H9 (cell line): ENCODE data around the gene UST. TPM values are rescaled to one million over a fixed set of nuclear protein-coding genes. Genes with fewer than 3 reads are reported as not detected.

ENCODE experiments used
- DNase-seq: peaks from one replicate; pipeline ENCODE4 v3.0.0-alpha.2; 2017
- H2AFZ ChIP-seq: one replicate; pipeline ENCODE4 v1.6.1; 2013; ENCODE audit warnings: mild to moderate bottlenecking, low read length, control low read depth, moderate library complexity
- H2AK5ac ChIP-seq: 2 replicates; pipeline ENCODE4 v1.6.1; 2013; ENCODE audit warnings: low read length, control low read depth, mixed read lengths; ENCODE audit not compliant: insufficient read length
- H2BK120ac ChIP-seq: one replicate; pipeline ENCODE4 v1.6.1; 2013; ENCODE audit warnings: low read depth, mild to moderate bottlenecking, low read length, control low read depth, inconsistent platforms; ENCODE audit not compliant: poor library complexity, severe bottlenecking
- H2BK12ac ChIP-seq: 2 replicates; pipeline ENCODE4 v1.6.1; 2013; ENCODE audit warnings: low read length, control low read depth, mixed read lengths, low read depth; ENCODE audit not compliant: insufficient read length
- H2BK15ac ChIP-seq: 2 replicates; pipeline ENCODE4 v1.6.1; 2013; ENCODE audit warnings: low read depth, low read length, control low read depth
- H2BK20ac ChIP-seq: one replicate; pipeline ENCODE4 v1.6.1; 2013; ENCODE audit warnings: low read depth, mild to moderate bottlenecking, low read length, control low read depth, inconsistent platforms; ENCODE audit not compliant: poor library complexity, severe bottlenecking
- H2BK5ac ChIP-seq: 2 replicates; pipeline ENCODE4 v1.6.1; 2013; ENCODE audit warnings: low read length, control low read depth, mixed read lengths; ENCODE audit not compliant: insufficient read length
- H3K14ac ChIP-seq: 2 replicates; pipeline ENCODE4 v1.6.1; 2013; ENCODE audit warnings: low read length, control low read depth; ENCODE audit not compliant: insufficient read depth
- H3K18ac ChIP-seq: 2 replicates; pipeline ENCODE4 v1.6.1; 2013; ENCODE audit warnings: low read depth, mild to moderate bottlenecking, mixed read lengths, low read length, control low read depth; ENCODE audit not compliant: insufficient read length
- H3K23ac ChIP-seq: 2 replicates; pipeline ENCODE4 v1.6.1; 2013; ENCODE audit warnings: low read length, control low read depth, mixed read lengths, low read depth; ENCODE audit not compliant: insufficient read length
- H3K23me2 ChIP-seq: 2 replicates; pipeline ENCODE4 v1.6.1; 2013; ENCODE audit warnings: low read depth, mild to moderate bottlenecking, mixed read lengths, low read length, control low read depth; ENCODE audit not compliant: insufficient read length, poor library complexity, severe bottlenecking
- H3K27ac ChIP-seq: 2 replicates; pipeline ENCODE4 v1.5.1; 2013; ENCODE audit warnings: low read length, control low read depth, mixed read lengths, low read depth; ENCODE audit not compliant: insufficient read length
- H3K27me3 ChIP-seq: 2 replicates; pipeline ENCODE4 v1.6.1; 2013; ENCODE audit warnings: low read length, control low read depth, inconsistent platforms; ENCODE audit not compliant: insufficient read depth
- H3K4ac ChIP-seq: 2 replicates; pipeline ENCODE4 v1.6.1; 2013; ENCODE audit warnings: low read depth, mild to moderate bottlenecking, control low read depth, inconsistent platforms, low read length, moderate library complexity
- H3K4me1 ChIP-seq: 2 replicates; pipeline ENCODE4 v1.6.1; 2013; ENCODE audit warnings: low read length, control low read depth, inconsistent platforms; ENCODE audit not compliant: insufficient read depth
- H3K4me2 ChIP-seq: 2 replicates; pipeline ENCODE4 v1.6.1; 2013; ENCODE audit warnings: low read length, control low read depth, mixed read lengths; ENCODE audit not compliant: insufficient read length, insufficient read depth
- H3K56ac ChIP-seq: 2 replicates; pipeline ENCODE4 v1.6.1; 2013; ENCODE audit warnings: low read depth, mild to moderate bottlenecking, mixed read lengths, low read length, control low read depth; ENCODE audit not compliant: insufficient read length
- H3K79me1 ChIP-seq: 2 replicates; pipeline ENCODE4 v1.6.1; 2013; ENCODE audit warnings: low read depth, mild to moderate bottlenecking, moderate library complexity, low read length, control low read depth, inconsistent platforms; ENCODE audit not compliant: insufficient read depth, poor library complexity, severe bottlenecking
- H3K79me2 ChIP-seq: 2 replicates; pipeline ENCODE4 v1.6.1; 2013; ENCODE audit warnings: low read length, control low read depth, inconsistent platforms; ENCODE audit not compliant: insufficient read depth
- H3K9ac ChIP-seq: 2 replicates; pipeline ENCODE4 v1.6.1; 2013; ENCODE audit warnings: low read length, control low read depth, mixed read lengths; ENCODE audit not compliant: insufficient read length; ENCODE audit errors: extremely low read depth
- H3K9me3 ChIP-seq: one replicate; pipeline ENCODE4 v1.6.1; 2013; ENCODE audit warnings: low read depth, low read length, inconsistent platforms; ENCODE audit not compliant: control insufficient read depth
- H3T11ph ChIP-seq: one replicate; pipeline ENCODE4 v1.6.1; 2013; ENCODE audit warnings: mild to moderate bottlenecking, low read length, control low read depth, inconsistent platforms
- H4K20me1 ChIP-seq: one replicate; pipeline ENCODE4 v1.6.1; 2013; ENCODE audit not compliant: control insufficient read depth, insufficient read length, insufficient read depth
- H4K5ac ChIP-seq: 2 replicates; pipeline ENCODE4 v1.6.1; 2013; ENCODE audit warnings: low read depth, mild to moderate bottlenecking, mixed read lengths, low read length, control low read depth; ENCODE audit not compliant: insufficient read length
- H4K8ac ChIP-seq: replicated peaks from 2 replicates; pipeline ENCODE4 v1.6.1; 2013; ENCODE audit warnings: low read length, control low read depth, mixed read lengths, low read depth; ENCODE audit not compliant: insufficient read length
- H4K91ac ChIP-seq: 2 replicates; pipeline ENCODE4 v1.6.1; 2013; ENCODE audit warnings: low read depth, mild to moderate bottlenecking, moderate library complexity, mixed read lengths, low read length, control low read depth; ENCODE audit not compliant: insufficient read length
- H3K27ac Mint-ChIP-seq, 3 experiments: 2 replicates in 2 of 3; 3 replicates in 1 of 3; pipeline ENCODE4 v1.8.0; 2020 to 2021; ENCODE audit warnings: mixed read lengths in 3 of 3, mild to moderate bottlenecking in 1 of 3, moderate library complexity in 1 of 3
- H3K27me3 Mint-ChIP-seq: 2 replicates; pipeline ENCODE4 v1.8.0; 2021; ENCODE audit warnings: low read depth, mild to moderate bottlenecking, moderate library complexity, mixed read lengths
- H3K36me3 Mint-ChIP-seq, 3 experiments: 2 replicates in 2 of 3; 3 replicates in 1 of 3; pipeline ENCODE4 v1.8.0; 2020 to 2021; ENCODE audit warnings: low read depth in 3 of 3, mixed read lengths in 3 of 3; ENCODE audit not compliant: insufficient read depth in 1 of 3
- H3K4me1 Mint-ChIP-seq, 2 experiments: 2 replicates each; pipeline ENCODE4 v1.8.0; 2020; ENCODE audit warnings: mixed read lengths in 2 of 2
- H3K4me3 Mint-ChIP-seq, 2 experiments: 2 replicates in 1 of 2; 3 replicates in 1 of 2; pipeline ENCODE4 v1.8.0; 2020 to 2021; ENCODE audit warnings: mild to moderate bottlenecking in 2 of 2, mixed read lengths in 2 of 2, moderate library complexity in 1 of 2
- H3K9me3 Mint-ChIP-seq, 2 experiments: 2 replicates in 1 of 2; 3 replicates in 1 of 2; pipeline ENCODE4 v1.8.0; 2020; ENCODE audit warnings: mild to moderate bottlenecking in 2 of 2, mixed read lengths in 2 of 2, moderate library complexity in 1 of 2
- WGBS: extraction: QIAGEN DNeasy Blood & Tissue Kit; methylation state at CpG from one replicate; pipeline ENCODE4 v1.1.7; 2013; ENCODE audit warnings: missing lambda C conversion rate, low lambda C conversion rate, mixed read lengths; ENCODE audit not compliant: insufficient read length; ENCODE audit errors: extremely low coverage; 5-methylcytosine and 5-hydroxymethylcytosine counted together
- total RNA-seq: library from RNA; stranded (reverse); gene quantifications from 2 replicates; pipeline ENCODE4 v1.2.1, GENCODE V29; 2021
- TF ChIP-seq, protein P1 (sequence below): fragments of 200-600 bp; sonication (generic); conservative IDR thresholded peaks from 3 replicates; pipeline ENCODE4 v1.8.0; 2021; ENCODE audit warnings: antibody characterized with exemption, mild to moderate bottlenecking

The UST gene
- total RNA-seq, 1 experiment from 2014 or later: 14.4 TPM

DNA sequence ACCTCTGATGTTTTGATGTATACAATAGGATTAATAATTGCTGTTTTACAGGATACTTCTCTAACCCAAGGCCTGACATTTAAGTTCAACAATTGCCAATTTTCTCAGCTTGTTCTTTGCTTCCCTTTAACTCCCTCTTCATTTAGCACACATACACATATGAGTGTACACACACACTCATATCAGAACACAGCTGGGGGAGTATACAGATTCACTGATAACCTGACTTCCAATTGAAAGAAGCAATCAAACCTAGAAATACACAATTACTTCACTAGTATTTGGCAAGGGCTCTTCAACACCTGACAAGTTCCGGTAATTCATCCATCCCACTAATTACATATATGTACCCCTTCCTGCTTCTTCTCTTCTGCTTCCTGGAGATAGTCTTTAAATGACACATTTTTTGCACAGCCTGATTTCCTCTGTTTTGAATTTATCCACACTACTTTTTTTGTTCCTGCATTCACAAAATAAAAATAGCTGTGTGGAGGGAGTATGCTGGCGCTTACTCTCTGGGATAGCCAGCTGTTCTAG is 11.2 kb downstream of the UST start:
- H3K79me2 ChIP-seq: peaks cover 40% of the 10 kb centered on the region; the same call in 1 of the 2 replicates
- H3K27me3 ChIP-seq: no peaks in the 10 kb centered on the region
- no peak overlapping the region for H4K5ac ChIP-seq
- Mint-ChIP-seq H3K4me3 (no peak overlapping the region), H3K36me3 (peaks cover 0 to 6% (median 0%) of the 10 kb centered on the region in 3 experiments; a peak in 2 of 7 replicates), H3K4me1 (peaks cover 45 to 51% of the 10 kb centered on the region in 2 experiments), H3K27me3 (no peaks in the 10 kb centered on the region), H3K27ac (no peak overlapping the region), H3K9me3 (0 out of 5 replicates have a peak, but pooled peaks cover 0 to 5% of the 10 kb centered on the region in 2 experiments)
- no peaks in the 10 kb centered on the region for H3K23me2 ChIP-seq
- H4K8ac ChIP-seq: no peak overlapping the region
- no peak overlapping the region for H3K56ac ChIP-seq
- no peak overlapping the region for H3K4ac ChIP-seq
- H3K4me1 ChIP-seq: peaks cover 14% of the 10 kb centered on the region; the same call in 1 of the 2 replicates
- no peak overlapping the region for H4K91ac ChIP-seq
- H3K9ac ChIP-seq: no peak overlapping the region
- no peak overlapping the region for H2BK15ac ChIP-seq
- H3K9me3 ChIP-seq: no peaks in the 10 kb centered on the region
- no peak overlapping the region for H2BK5ac ChIP-seq
- H3K79me1 ChIP-seq: peaks cover 9% of the 10 kb centered on the region
- no peak overlapping the region for H3T11ph ChIP-seq
- H3K14ac ChIP-seq: no peak overlapping the region
- H2BK120ac ChIP-seq: no peak overlapping the region
- DNase-seq: no peak
- no peak overlapping the region for H3K18ac ChIP-seq
- H3K4me2 ChIP-seq: no peak overlapping the region
- WGBS: no CpG with 5 or more reads among the region's 2 CpGs
- H2AK5ac ChIP-seq: no peak overlapping the region
- TF ChIP-seq, protein P1, sequence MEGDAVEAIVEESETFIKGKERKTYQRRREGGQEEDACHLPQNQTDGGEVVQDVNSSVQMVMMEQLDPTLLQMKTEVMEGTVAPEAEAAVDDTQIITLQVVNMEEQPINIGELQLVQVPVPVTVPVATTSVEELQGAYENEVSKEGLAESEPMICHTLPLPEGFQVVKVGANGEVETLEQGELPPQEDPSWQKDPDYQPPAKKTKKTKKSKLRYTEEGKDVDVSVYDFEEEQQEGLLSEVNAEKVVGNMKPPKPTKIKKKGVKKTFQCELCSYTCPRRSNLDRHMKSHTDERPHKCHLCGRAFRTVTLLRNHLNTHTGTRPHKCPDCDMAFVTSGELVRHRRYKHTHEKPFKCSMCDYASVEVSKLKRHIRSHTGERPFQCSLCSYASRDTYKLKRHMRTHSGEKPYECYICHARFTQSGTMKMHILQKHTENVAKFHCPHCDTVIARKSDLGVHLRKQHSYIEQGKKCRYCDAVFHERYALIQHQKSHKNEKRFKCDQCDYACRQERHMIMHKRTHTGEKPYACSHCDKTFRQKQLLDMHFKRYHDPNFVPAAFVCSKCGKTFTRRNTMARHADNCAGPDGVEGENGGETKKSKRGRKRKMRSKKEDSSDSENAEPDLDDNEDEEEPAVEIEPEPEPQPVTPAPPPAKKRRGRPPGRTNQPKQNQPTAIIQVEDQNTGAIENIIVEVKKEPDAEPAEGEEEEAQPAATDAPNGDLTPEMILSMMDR: no peak
- no peak overlapping the region for H3K27ac ChIP-seq
- no peak overlapping the region for H2AFZ ChIP-seq
- H3K23ac ChIP-seq: no peak overlapping the region
- H2BK20ac ChIP-seq: no peak overlapping the region
- no peaks in the 10 kb centered on the region for H4K20me1 ChIP-seq
- no peak overlapping the region for H2BK12ac ChIP-seq
